ENCODE measurements around the gene KIAA0232. TPM values are rescaled to one million over a fixed set of nuclear protein-coding genes. Genes with fewer than 3 reads are reported as not detected.
"Not testable (repeated sequence)": the region's sequence is repeated elsewhere in the genome, so short reads cannot be mapped to it uniquely, and the experiment has no call there.

KIAA0232 gene
- polyA plus RNA-seq, 4 donors: 37.7 to 45.8 (median 44.1) TPM

DNA sequence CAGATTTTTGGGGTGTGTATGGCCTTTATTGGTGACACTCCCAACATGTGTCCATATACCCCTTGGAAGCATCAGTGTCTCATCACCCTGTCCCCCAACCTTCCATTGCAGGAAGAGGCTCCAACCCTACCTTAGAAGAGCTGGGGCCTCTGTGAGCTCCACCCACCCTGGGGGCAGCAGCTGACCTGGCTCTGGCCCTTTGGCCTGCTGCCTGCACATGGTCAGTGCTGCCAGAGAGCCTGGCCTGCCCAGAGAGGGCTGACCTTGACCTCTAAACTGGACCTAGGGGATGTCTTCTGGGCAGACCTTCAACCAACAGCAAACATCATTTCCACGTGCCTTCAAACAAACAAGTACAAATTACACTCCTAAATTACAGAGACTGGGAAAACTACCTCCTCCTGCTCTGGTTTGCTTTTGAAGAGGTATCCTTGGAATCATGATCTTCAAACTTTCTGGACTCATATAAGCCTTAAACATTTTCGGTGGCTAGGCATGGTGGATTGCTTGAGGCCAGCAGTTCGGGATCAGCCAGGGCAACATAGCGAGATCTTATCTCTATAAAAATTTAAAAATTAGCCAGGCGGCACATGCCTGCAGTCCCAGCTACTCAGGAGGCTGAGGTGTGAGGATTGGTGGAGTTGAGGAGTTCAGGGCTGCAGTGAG, 27.3 kb upstream of the KIAA0232 start:
- DNase-seq (ENCODE audit: low read depth in 4 of 4, low spot score in 3 of 4): no peak

DNA sequence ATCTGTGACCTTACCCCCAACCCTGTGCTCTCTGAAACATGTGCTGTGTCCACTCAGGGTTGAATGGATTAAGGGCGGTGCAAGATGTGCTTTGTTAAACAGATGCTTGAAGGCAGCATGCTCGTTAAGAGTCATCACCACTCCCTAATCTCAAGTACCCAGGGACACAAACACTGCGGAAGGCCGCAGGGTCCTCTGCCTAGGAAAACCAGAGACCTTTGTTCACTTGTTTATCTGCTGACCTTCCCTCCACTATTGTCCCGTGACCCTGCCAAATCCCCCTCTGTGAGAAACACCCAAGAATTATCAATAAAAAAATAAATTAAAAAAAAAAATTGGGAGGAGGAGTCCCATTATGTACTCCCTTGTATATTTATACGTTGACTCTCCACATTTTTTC, 26.2 kb upstream of the KIAA0232 start:
- not testable (repeated sequence) for DNase-seq (ENCODE audit: low read depth in 4 of 4, low spot score in 3 of 4)

DNA sequence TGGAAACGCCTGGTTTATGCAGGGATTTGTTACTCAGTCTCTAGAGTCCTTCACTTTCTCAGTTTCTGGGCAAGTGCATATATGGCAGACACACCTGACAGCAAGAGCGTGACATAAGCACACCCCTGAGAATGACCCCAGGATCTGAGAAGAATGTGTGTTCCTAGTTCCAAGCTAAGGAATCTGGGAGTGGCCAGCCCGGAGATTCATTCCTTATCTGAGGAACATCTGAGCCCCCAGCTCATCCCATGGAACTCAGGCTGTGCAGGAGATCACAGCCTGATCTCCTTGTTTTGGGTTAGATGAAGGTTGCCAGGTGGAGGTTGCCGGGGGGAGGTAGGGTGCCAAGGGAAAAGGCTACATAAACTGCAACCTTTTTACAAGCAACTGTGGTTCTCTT, 23.8 kb upstream of the KIAA0232 start:
- DNase-seq (ENCODE audit: low read depth in 4 of 4, low spot score in 3 of 4): no peak

DNA sequence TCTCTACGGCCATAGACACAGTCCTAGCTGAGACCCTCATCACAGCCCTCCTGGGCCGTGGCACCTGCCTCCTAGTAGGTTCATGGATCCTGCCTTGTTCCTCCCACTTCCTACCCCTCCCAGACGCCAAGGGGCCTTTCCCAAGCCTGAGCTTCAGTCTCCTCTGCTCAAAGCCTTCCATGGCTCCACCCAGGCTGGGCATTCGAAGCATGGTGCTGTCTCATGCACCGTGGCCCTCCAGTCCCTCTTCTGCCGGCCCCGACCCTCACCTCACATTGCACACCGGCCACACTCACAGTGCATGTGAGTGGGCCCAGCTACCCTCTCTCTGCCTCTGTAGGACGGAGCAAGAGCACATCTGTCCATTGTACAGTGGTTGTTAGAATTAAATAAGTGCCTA, 21.7 kb upstream of the KIAA0232 start:
- DNase-seq (ENCODE audit: low read depth in 4 of 4, low spot score in 3 of 4): no peak

DNA sequence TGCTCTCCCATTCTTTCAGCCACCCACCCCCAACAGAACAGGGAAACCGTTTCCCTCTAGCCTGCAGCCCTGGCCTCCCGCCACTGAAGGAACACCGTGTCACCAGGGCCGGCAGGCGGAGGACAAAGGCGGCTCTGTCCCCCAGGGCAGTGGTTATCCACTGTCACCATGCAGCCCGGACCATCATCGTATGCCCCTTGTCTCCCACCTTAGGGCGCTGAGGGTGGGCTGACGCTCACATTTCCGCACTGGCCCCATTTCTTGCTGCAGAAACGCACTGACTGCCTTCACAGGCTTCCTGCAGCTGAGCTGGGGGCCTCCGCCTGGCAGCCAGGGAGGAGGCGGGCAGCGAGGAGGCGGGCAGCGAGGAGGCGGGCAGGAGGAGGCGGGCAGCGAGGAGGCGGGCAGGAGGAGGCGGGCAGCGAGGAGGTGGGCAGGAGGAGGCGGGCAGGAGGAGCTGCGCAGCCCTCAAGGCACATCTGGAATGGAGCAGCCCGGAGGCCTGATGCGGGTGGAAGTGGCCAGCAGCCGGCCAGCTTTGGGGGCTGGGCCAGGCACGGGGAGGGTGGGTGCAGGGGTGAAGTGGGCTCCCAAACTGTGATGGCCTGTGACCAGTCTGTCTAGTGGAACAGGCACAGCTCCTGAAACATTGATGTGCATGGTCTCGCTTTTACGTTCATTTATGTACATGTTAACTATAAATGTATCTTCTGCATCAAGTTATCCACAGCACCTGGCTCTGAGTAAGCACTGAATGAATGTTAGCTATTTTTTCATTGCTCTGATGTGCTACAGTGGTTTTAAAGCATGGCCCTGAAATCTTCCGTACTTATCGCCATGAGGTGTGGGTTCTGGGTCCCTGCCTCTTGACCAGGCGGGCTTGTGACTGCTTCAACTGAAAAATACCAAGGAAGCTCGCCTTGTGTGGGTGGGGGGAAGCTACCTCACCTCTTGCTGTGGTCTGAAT, 20.6 kb upstream of the KIAA0232 start:
- DNase-seq (ENCODE audit: low read depth in 4 of 4, low spot score in 3 of 4): no peak

DNA sequence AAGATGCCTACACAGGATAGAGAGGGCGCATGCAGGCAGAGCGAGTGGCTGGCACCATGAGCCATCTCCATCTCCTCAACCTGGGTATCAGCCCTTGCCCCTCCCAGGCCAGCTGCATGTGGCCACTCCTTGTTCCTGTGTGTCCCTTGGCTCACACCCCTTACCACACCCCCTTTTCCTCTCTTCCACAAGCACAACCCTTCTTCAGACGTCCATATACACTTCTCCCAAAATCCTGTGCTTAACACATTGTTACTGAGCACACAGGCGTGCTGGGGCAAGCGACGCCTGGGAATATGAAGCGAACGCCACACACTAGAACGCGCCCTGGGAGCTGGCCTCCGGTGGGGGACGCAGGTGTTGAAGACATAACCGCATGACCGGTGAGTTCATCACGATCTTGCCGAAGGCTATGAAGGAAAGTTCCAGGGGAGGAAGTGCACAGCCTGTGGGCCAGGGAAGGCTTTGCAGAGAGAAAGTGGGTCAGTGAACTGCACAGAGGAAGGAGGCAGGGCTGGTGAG, 19.1 kb upstream of the KIAA0232 start:
- no peak for DNase-seq (ENCODE audit: low read depth in 4 of 4, low spot score in 3 of 4)

DNA sequence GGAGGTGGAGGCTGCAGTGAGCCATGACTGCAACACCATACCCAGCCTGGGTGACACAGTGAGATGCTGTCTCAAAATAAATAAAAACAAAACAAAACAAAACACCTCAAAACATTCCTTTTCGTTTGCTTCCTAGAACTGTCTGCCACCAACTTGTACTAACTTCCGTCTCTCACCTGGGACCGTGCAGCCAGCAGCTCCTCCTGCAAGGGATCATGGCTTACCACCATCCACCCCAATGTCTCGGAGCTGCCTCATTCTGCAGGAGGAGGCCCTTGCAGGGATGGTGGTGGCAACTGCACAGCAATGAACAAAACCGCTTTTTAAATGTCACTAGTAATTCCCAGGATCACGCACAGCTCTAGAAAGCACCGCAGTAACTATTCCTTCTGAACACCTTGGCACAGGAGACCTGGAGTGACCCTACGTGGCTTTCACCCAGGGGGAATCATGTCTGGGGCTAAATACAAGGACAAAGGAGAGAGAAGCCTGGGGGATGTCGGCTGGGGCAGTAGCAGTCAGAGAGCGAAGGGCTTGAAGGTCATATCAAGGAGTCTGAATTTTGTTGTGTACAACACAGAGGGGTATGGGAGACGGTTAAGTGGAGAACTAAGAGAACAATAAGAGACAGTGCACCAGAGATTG, 17.4 kb upstream of the KIAA0232 start:
- no peak for DNase-seq (ENCODE audit: low read depth in 4 of 4, low spot score in 3 of 4)

DNA sequence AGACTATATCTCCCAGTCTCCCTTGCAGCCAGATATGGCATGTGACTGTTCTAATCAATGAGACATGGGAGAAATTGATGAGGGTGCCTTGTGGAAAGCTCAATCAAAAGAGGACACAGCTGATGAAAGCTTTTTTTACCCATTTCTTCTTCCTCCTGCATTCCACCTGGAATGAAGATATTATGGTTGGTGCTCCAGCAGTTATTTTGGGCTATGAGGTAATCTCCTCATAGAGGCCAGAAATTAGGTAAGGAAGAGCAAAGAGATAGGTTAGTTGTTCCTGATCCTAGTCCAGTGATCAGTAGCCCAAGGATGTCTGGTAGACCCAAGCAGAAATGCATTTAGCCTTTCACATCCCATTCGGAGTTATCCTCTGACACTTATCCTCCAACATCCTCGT, 16.8 kb upstream of the KIAA0232 start:
- DNase-seq (ENCODE audit: low read depth in 4 of 4, low spot score in 3 of 4): no peak

DNA sequence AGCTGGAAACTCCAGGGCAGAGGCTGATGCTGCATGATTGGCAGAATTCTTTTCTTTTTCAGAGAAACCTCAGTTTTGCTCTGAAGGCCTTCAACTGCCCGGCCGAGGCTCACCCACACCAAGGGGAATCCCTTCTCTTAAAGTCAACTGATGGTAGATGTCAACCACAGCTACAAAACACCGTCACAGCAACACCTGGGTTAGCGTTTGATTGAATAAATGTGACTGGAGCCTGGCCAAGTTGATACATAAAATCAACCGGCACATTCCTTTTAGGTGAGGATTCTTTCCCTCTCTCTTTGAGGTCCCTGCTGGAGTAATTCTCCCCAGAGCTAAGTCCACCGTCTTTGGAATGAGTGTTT, 15.2 kb upstream of the KIAA0232 start:
- DNase-seq (ENCODE audit: low read depth in 4 of 4, low spot score in 3 of 4): no peak

DNA sequence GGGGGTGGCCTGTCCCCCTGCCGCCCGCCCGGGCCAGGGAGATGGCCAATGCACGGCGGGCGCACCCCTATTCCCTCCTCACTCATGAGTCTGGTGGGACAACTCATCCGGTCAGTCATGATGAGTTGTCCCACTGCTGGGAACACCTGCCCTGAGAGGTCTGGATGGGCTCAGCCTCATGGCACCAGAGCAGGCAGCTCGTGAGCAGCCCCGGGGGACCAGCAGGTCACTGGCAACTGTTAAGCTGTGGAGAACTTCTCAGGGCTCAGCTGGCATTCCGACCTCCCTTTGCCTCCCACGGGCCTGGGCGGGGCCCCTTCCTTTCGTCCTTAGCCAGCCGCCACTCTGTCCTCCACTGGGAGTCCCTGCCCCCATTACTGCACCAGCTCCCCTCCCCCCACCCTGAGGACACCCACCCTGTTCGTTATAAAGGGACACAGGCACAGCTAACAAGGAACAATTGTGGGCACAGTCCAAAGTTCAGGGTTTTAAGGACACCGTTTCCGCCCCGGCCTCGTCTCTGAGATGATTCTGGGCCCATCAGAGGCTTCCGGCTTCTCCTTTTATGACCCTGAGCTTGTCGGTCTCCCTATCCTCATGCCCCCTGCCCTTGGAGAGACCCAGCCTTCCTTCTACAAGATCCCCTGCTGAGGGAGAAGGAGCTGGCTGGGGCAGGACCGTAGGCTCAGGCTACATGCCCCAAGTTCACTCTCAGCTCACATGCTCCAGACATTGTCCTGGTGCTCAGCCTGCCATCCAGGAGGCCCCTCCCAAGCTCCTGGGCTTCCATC, 14.6 kb upstream of the KIAA0232 start:
- no peak for DNase-seq (ENCODE audit: low read depth in 4 of 4, low spot score in 3 of 4)

DNA sequence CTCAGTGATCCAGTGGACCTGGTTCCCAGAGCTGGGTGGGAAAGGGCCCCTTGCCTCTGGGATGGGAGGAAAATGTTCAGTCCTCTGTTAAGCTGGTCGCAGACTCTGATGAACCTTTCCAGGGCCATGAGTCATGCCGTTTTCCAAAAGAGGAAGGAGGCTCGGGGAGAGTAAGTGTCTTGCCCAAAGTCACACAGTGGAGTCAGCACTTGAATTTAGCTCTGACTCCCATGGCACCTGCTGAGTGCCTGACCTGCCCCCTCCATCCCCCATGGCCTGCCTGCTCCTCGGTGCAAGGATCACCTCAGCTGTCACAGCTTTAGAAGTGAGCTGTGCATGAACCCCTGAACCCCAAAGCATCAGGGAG, 14.0 kb upstream of the KIAA0232 start:
- DNase-seq (ENCODE audit: low read depth in 4 of 4, low spot score in 3 of 4): no peak

DNA sequence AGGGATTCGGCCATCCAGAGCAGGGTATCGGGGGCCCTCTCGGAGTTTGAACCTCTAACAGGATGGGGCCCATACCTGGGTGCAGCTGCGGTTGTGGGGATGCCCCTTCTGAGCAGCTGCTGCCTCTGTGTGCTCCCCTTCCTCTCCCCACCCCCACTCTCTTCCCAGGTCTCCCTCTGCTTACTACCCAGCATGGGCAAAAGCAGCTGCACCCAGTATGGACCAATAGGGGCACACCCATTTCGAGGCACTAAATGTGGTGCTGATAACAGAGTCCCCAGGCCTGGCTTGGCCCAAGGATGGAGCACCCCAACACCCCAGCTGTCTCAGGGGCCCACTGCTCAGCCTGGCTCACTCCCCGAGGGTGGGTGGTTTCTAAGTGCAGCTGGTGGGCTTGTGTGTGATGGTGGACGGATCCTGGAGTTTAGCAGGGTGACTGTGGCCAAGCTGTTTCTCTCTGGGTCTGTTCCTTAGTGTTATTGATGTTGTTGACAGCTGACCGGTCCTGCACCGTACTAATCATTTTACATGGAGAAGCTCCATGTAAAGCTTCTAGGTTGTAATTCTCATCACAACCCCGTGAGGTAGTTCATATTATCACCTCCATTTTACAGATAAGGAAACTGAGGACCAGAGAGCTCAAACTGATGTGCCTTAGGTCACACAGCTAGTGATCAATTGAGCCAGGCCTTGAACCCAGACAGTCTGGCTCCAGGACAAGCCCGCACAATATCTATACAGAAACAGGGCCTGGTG, 13.1 kb upstream of the KIAA0232 start:
- DNase-seq (ENCODE audit: low read depth in 4 of 4, low spot score in 3 of 4): no peak

DNA sequence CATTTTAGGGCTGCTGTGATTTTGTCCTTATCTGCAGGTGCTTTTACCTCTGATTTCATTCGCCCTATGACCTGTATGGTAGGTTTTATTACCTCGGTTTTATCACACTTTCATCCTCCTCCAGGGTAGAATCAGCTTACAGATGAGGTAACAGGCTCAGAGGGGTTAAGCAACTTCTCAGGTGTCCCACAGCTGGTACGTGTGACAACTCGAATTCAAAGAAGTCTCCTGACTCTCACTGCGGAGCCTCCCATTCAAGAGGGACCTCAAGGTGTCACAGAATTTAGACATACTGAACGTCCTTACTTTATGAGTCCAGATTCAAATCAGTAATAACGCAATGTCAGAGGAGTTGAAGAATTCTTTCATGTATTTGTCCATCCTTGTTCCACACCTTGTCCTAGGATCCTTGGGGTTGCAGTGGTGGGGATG, 12.5 kb upstream of the KIAA0232 start:
- no peak for DNase-seq (ENCODE audit: low read depth in 4 of 4, low spot score in 3 of 4)

DNA sequence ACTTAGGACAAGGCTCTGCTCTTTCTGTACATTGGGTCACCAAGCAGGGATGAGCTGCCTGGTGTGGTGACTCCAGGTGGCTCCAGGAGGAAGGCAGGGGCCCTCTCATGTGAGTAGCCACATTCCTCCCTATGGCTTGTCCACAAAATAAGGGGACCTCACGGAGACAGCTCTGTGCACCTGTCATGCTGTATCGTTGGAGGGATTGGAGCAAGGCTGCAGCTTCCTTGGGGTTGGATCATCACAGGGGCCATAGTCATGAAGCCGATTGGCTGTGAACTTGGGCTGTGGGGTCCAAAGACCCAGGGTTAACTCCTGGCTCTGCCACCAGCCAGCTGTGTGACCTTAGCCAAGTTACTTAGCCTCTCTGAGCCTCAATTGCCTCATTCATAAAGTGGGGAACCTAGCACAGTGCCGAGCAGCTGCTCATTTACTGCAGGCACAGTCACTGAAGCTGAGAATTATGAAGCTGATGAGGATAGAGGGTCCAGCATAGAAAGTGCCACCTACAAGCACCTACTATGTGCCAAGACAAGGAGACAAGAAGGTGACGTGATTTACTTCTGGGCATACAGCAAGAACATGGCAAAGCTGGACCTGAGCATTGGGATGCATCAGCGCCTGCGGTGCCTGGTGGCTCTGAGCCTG, 11.8 kb upstream of the KIAA0232 start:
- DNase-seq (ENCODE audit: low read depth in 4 of 4, low spot score in 3 of 4): no peak

DNA sequence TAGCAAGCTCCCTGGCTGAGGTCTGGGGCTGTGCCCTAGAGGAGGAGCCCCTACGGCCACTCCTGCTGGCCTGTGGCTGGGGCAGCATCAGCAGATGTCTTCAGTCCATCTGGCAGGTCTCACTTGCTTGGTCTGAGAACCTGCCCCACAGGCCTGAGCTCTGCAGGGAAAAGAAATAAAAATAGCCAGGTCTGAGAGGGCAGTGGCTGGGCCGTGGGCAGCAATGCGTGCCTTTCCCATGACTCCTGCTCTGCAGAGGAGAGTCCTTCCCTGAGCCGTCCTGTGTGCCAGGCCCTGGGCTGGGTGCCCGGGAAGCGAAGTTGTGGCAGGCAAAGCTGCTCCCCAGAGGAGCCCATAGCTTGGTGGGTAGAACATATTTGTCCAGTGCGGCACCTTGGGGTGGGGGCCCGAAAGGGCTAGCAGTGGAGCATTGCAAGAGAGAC, 11.3 kb upstream of the KIAA0232 start:
- no peak for DNase-seq (ENCODE audit: low read depth in 4 of 4, low spot score in 3 of 4)

DNA sequence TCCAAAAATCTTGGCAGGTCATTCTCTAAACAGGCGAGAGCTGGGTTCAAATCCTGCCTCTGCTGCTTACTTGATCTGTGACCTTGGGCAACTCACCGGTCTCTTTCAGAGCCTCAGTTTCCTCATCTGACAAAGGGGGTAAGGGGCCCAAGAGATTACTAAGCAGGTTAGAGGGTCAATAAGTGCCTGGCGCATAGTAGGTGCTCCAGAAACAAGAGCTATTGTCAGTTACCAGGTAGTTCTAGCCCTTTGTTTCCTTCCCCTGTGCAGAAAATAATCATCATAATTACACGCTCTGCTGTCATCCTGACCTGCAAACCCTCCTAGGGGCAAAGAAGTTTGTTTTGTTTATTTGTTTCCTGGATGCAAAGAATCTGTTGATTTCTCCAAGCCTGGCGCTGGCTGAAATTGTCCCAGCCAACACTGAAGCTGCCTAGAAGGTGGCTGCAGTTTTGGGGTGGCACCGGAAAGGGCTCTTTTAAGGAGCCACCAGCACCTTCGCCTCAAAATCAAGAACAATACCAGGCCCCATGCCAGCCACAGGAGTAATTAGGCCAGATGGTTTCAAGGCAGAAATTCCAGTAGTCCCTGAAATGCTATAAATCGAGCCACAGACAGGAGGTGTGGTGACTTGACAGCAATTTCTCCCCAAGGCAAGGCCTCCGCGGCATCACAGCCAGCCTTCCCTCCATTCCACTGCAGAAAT, 10.2 kb upstream of the KIAA0232 start:
- no peak for DNase-seq (ENCODE audit: low read depth in 4 of 4, low spot score in 3 of 4)

DNA sequence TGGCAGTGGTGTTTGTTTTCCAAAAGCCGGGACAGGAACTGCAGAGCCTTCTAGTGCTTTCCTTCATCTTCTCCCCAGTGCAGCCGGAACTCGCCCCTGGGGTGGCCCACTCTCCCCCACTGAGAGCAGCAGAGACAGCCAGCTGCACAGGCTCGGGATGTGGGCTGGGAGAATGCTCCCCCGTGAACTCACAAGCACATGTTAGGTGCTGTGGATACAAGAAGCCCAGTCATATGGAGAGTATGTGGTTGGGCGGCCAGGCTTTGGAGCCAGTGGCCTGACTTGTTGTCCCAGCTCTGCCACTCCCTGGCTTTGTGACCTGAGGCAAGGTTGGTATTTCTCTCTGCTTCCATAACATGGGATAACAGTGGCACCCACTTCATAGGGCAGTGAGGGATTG, 9.4 kb upstream of the KIAA0232 start:
- no peak for DNase-seq (ENCODE audit: low read depth in 4 of 4, low spot score in 3 of 4)
